ENCODE data around the gene PCSK6.

PCSK6 gene

GRCh38 chr15:101446518-101447167 lies 42.9 kb downstream of the PCSK6 start:
- no peak for DNase-seq (ENCODE audit: low read depth)

- no peak for DNase-seq (ENCODE audit: low read depth)
These were observed 43.7 kb downstream of the PCSK6 start for GRCh38 chr15:101445562-101446517.

GRCh38 chr15:101444807-101445508 lies 44.5 kb downstream of the PCSK6 start:
- no peak for DNase-seq (ENCODE audit: low read depth)

- DNase-seq (ENCODE audit: low read depth): no peak
These were observed 45.5 kb downstream of the PCSK6 start for GRCh38 chr15:101444015-101444414.

GRCh38 chr15:101442272-101442671 lies 47.2 kb downstream of the PCSK6 start:
- no peak for DNase-seq (ENCODE audit: low read depth)

GRCh38 chr15:101441696-101442095 lies 47.8 kb downstream of the PCSK6 start:
- no peak for DNase-seq (ENCODE audit: low read depth)

GRCh38 chr15:101440846-101441590 lies 48.5 kb downstream of the PCSK6 start:
- no peak for DNase-seq (ENCODE audit: low read depth)

- no peak for DNase-seq (ENCODE audit: low read depth)
These were observed 49.6 kb downstream of the PCSK6 start for GRCh38 chr15:101439920-101440319.

GRCh38 chr15:101439285-101439919 lies 50.1 kb downstream of the PCSK6 start:
- no peak for DNase-seq (ENCODE audit: low read depth)

GRCh38 chr15:101438482-101439284 lies 50.8 kb downstream of the PCSK6 start:
- DNase-seq (ENCODE audit: low read depth): no peak

GRCh38 chr15:101437618-101438481 lies 51.7 kb downstream of the PCSK6 start:
- DNase-seq (ENCODE audit: low read depth): no peak

GRCh38 chr15:101437209-101437608 lies 52.3 kb downstream of the PCSK6 start:
- DNase-seq (ENCODE audit: low read depth): no peak

GRCh38 chr15:101436526-101436925 lies 53.0 kb downstream of the PCSK6 start:
- DNase-seq (ENCODE audit: low read depth): no peak

GRCh38 chr15:101435761-101436160 lies 53.7 kb downstream of the PCSK6 start:
- no peak for DNase-seq (ENCODE audit: low read depth)

- no peak for DNase-seq (ENCODE audit: low read depth)
These were observed 55.2 kb downstream of the PCSK6 start for GRCh38 chr15:101434032-101434920.

GRCh38 chr15:101433396-101433795 lies 56.1 kb downstream of the PCSK6 start:
- DNase-seq (ENCODE audit: low read depth): no peak

- no peak for DNase-seq (ENCODE audit: low read depth)
These were observed 56.5 kb downstream of the PCSK6 start for GRCh38 chr15:101432982-101433381.

GRCh38 chr15:101431748-101432147 lies 57.8 kb downstream of the PCSK6 start:
- DNase-seq (ENCODE audit: low read depth): no peak

- no peak for DNase-seq (ENCODE audit: low read depth)
These were observed 58.2 kb downstream of the PCSK6 start for GRCh38 chr15:101431301-101431700.

All from stimulated activated CD8-positive, alpha-beta memory T cell treated with anti-CD3 and anti-CD28 coated beads, Interleukin-15, amount 100 ng/mL, for 1 hour (primary cell).